Raji (cell line): Measurements from ENCODE around the gene TSEN15.

Experiments
- POLR2A ChIP-seq: IDR thresholded peaks from 2 replicates; pipeline ENCODE4 v1.6.1; 2011; ENCODE audit warnings: low read depth, low read length, control low read depth; ENCODE audit not compliant: insufficient read depth

The TSEN15 gene

DNA sequence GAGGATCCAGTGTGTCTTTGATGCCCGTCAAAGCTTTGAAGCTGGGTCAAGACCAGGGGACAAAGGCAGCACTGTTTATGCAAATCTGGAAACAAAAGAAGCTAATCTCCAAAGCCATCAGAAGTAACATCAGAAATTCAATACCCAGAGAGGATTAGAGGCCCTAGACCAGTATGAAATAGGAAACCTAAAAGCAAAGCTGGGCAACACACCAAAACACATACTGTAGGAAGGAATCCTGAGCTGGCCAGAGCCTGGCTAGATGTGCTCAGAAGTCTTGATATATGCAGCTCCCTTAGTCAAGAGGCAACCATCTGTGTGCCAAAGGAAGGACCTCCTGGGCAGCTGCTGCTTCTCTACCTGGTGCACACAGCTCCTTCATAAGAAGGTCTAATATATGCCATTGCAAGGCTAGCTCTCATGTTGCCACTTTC is 26.3 kb upstream of the TSEN15 start:
- no peak for TF ChIP-seq POLR2A

GRCh38 chr1:184027826-184028695 is 23.5 kb upstream of the TSEN15 start:
- no peak for TF ChIP-seq POLR2A

- no peak for TF ChIP-seq POLR2A
These were observed 22.5 kb upstream of the TSEN15 start for GRCh38 chr1:184028854-184029623.

DNA sequence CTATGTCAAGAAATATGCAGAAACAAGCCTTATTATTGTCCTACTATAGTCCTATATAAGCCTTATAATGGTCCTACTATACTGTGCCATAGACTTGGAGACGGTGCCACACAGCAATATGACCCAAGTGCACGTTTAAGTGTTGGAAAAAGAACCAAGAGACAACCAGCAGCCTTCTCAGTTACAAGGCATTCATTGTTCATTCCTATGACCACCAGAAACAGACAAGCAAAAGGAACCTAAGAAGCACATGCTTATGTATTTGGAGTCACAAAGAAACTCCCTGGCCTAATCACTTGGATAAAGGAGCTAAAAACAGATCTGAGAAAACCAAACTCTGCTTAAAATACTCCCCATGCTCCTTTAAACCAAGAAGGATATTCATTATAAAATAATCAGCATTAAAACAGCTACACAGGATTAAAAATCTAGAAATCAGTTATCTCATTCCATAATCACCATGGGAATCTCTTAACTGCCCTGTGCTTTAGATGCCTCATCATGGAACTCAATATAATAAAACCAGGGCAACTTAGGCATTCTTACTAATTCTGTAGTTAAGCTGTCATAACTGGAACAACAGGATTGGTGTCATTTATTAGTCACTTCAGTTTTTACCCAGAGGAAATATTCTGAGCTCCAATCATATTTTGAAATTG is 21.0 kb upstream of the TSEN15 start:
- no peak for TF ChIP-seq POLR2A

DNA sequence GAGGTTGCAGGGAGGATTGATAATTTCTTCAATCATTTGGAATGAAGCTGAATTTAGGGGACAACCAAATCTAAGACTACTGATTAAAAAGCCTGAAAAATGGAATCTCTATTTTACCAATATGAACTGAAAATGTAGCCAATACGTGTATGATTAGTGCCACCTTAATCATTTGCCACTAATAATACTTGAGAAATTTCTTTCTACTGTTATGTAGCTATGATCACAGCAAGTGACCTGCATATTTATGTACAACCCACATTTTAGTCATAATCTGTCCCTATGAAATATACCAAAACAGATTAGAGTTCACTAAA is 20.5 kb upstream of the TSEN15 start:
- no peak for TF ChIP-seq POLR2A

DNA sequence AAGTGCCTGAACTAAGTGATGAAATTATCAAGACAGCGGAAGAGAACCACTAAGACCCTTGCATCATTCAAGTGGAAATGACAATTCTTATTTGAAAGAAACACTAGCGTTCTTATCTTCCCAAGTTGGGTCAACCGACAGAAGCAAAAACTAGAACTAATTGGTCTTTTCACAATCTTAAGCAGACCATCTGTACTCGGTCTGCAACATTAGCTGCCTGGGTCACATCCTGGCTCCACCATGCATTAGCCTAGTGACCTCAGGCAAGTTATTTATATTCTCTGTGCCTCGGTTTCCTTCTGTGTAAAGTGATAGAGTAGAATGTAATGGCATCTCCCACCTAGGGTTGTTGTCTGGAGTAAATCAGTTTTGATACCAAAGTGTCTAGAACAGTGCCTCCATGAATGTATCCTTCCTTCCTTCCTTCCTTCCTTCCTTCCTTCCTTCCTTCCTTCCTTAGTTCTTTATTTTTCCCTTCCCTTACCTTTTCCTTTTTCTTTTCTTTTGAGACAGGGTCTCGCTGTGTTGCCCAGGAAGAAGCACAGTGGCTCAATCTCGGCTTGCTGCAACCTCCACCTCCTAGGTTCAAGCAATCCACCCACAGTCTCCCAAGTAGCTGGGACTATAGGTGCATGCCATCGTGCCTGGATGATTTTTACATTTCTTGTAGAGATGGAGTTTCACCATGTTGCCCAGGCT is 20.0 kb upstream of the TSEN15 start:
- TF ChIP-seq POLR2A, result no peak

GRCh38 chr1:184032306-184032929 is 19.1 kb upstream of the TSEN15 start:
- no peak for TF ChIP-seq POLR2A

- no peak for TF ChIP-seq POLR2A
These were observed 18.6 kb upstream of the TSEN15 start for GRCh38 chr1:184032930-184033418.

DNA sequence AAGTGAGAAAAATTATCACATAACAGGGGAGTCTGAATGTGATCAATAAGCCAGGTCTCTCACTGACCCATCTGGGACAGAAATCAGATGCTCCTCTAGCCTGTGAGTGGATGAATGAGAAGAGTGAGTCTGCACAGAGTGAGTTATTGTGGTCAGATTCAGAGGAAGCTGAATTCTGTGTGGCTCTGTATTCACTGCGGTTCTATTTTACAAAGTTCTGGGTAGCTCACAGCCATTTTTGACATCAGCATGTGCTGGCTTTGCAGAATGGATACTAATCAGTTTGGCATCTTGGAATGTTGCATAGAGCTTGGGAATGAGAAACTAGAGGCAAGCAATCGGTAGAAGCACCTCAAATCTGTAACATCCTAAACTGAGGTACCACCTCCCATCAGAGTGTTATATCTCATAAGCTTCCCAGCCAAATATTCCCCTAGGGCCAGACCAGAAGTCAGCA is 17.8 kb upstream of the TSEN15 start:
- TF ChIP-seq POLR2A, result no peak

DNA sequence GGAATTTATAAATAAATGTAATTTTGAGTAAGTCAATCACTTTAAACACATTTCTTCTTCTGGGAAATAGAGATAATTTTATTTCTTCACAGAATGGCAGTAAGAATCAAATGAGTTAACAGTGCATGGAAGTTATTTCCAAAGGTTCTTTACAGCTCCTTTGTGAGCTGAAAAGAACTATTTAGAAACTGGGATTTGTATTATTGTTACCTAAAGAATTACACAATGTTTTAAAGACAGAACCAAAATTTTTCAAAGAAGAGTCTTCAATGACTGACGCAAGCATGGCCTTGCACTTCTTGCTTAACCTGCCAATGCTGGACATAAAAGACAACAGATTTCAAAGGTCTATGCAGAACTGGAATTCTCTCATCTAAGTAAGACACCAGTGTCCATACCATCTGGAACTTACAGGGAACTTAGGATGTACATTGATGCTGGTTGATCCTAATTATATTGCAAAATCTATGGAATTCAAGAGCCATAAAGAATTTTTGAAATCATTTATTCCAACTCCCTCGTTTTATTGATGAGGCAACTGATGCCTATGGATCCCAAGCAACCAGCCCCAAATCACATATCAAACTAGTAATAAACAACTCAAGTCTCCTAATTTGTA is 16.7 kb upstream of the TSEN15 start:
- no peak for TF ChIP-seq POLR2A

DNA sequence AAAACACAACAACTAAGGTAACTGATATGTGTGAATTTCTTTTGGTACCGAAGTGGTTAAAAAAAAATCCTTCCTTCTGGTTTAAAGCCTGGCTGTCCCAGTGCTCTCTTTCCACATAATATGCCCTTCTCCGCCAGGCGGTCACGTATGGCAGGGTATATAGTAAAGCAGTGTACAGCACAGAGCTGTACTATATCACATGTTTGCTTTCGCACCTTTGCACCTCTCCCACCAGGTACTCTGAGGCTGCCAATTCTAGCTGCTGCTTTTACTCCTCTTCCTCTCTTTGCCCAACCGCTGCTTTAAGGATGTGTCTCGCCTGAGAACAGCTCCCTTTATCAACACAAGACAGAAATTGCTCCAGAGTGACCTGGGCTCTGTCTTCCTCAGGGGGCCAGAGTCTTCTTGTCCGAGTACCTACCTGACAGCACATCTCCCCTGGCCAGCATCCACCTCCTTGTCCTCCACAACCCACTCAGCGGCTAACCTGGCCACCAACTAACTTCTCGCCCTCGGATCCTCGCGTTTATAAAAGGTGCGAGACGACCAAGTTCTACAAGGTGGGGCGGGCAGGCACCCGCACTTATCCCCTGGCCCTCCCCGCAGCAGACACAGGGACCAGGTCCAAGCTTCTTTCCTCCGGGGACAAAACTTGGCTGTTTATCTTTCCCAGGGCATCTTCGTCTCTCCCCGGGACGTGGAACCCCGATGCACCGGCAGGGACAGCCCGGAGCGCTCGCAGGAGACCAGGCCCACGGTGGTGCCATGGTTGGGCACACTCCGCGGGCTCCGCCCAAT is 15.6 kb upstream of the TSEN15 start:
- no peak for TF ChIP-seq POLR2A

DNA sequence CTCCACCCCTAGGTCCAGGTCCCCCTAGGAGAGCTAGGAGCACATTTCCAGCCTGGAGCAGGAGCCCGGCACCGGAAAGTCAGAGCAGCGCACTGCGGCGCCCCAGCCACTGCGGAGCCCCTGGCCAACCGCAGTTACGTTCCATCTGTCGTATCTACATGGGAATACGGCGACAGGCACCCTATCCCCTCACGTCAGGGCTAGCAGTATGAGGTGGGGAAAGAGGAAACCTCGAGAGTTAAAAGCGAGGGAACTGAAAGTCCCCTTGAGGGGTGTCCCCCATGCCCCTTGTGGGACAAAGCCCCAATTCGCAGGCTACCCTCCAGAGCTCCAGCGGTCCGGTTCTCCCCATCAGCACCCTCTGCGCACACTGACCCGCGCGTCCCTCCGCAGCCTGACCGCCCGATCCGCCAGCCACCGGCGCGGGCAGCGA is 15.0 kb upstream of the TSEN15 start:
- no peak for TF ChIP-seq POLR2A
